Measurements from ENCODE around the gene POLR2E. TPM values are rescaled to one million over a fixed set of nuclear protein-coding genes. Genes with fewer than 3 reads are reported as not detected.
"Not testable (repeated sequence)": the region's sequence is repeated elsewhere in the genome, so short reads cannot be mapped to it uniquely, and the experiment has no call there.

Gene POLR2E
- total RNA-seq, 1 donor from 2014 or later, result 140 TPM

DNA sequence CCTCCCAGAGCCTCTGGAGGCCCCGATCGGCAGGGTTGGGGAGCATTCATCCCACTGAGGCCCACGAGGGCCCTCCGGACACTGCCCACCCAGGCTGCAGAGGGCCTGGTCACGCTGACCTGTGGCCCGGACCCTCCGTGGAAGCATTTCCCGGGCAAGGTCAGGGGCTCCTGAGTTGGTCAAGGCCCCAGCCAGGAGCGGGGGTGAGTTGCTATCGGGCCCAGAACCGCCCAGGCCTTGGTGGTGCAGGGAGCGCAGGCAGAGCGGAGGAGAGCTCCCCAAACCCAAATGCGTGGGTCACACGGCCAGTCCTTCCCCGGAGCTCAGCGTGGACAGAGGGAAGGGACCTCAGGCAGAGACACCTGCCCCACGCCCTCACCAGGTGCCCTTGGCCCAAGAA, 34.4 kb upstream of the POLR2E start:
- TF ChIP-seq, protein P1, sequence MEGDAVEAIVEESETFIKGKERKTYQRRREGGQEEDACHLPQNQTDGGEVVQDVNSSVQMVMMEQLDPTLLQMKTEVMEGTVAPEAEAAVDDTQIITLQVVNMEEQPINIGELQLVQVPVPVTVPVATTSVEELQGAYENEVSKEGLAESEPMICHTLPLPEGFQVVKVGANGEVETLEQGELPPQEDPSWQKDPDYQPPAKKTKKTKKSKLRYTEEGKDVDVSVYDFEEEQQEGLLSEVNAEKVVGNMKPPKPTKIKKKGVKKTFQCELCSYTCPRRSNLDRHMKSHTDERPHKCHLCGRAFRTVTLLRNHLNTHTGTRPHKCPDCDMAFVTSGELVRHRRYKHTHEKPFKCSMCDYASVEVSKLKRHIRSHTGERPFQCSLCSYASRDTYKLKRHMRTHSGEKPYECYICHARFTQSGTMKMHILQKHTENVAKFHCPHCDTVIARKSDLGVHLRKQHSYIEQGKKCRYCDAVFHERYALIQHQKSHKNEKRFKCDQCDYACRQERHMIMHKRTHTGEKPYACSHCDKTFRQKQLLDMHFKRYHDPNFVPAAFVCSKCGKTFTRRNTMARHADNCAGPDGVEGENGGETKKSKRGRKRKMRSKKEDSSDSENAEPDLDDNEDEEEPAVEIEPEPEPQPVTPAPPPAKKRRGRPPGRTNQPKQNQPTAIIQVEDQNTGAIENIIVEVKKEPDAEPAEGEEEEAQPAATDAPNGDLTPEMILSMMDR (IDR thresholded peaks at IDR 0.05; ENCODE audit: borderline replicate concordance), result no peak
- no peaks in the 10 kb centered on the region for H3K27me3 ChIP-seq (ENCODE audit: low read depth)
- no peaks in the 10 kb centered on the region for H3K9me3 ChIP-seq (replicated peaks)
- H3K4me1 ChIP-seq, result peaks cover 45% of the 10 kb centered on the region
- DNase-seq, result no peak
- H3K36me3 ChIP-seq, result peaks cover 35% of the 10 kb centered on the region
- intact Hi-C loops (cut with micrococcal nuclease), result loop anchor here (10.0 kb wide), 1 partner anchor 55 kb away; no protein-coding TSS in a partner anchor
- no peak overlapping the region for H3K4me3 ChIP-seq
- no peak overlapping the region for H3K27ac ChIP-seq (replicated peaks)

DNA sequence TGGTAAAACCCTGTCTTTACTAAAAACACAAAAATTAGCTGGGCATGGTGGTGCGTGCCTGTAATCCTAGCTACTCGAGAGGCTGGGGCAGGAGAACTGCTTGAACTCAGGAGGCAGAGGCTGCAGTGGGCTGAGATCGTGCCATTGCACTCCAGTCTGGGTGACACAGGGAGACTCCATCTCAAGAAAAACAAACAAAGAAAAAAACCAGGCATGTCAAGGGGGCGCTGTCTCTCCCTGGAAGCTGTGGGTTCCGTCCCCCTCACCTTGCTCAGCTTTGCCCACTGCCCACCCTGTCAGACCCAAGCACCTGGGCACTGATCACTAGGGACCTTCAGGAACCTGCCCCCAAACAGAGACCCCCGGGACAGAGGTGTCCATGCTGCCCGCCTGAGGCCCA, 33.9 kb upstream of the POLR2E start:
- Histone ChIP-seq H3K36me3 (peaks cover 39% of the 10 kb centered on the region), H3K4me1 (peaks cover 45% of the 10 kb centered on the region)
- not testable (repeated sequence) for H3K27ac ChIP-seq (replicated peaks); H3K4me3 ChIP-seq; H3K9me3 ChIP-seq (replicated peaks); H3K27me3 ChIP-seq (ENCODE audit: low read depth); DNase-seq
- intact Hi-C loops (cut with micrococcal nuclease), result loop anchor here (10.0 kb wide), 1 partner anchor 56 kb away; no protein-coding TSS in a partner anchor

DNA sequence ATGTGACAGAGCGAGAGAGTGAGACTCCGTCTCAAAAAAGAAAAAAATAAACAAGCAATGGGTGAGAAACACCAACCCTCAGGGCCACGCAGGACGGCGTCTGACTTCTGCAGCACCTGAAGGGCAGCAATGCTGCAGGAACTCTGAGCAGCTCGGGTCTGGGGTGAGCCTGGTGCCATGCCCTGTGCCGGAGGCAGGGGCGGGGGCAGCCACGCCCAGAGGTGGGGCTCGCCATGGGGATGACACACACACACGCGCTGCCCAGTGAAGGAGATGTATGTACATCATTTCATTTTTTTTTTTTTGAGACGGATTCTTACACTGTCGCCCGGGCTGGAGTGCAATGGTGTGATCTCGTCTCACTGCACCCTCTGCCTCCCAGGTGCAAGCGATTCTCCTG, 32.9 kb upstream of the POLR2E start:
- no peak overlapping the region for H3K27ac ChIP-seq (replicated peaks)
- intact Hi-C loops (cut with micrococcal nuclease), result loop anchor here (10.0 kb wide), 1 partner anchor 57 kb away; no protein-coding TSS in a partner anchor
- peaks cover 49% of the 10 kb centered on the region for H3K36me3 ChIP-seq
- no peaks in the 10 kb centered on the region for H3K27me3 ChIP-seq (ENCODE audit: low read depth)
- H3K9me3 ChIP-seq (replicated peaks), result no peaks in the 10 kb centered on the region
- DNase-seq, result no peak
- TF ChIP-seq, protein P1 (IDR thresholded peaks at IDR 0.05; ENCODE audit: borderline replicate concordance), result no peak
- peaks cover 38% of the 10 kb centered on the region for H3K4me1 ChIP-seq
- H3K4me3 ChIP-seq, result no peak overlapping the region

DNA sequence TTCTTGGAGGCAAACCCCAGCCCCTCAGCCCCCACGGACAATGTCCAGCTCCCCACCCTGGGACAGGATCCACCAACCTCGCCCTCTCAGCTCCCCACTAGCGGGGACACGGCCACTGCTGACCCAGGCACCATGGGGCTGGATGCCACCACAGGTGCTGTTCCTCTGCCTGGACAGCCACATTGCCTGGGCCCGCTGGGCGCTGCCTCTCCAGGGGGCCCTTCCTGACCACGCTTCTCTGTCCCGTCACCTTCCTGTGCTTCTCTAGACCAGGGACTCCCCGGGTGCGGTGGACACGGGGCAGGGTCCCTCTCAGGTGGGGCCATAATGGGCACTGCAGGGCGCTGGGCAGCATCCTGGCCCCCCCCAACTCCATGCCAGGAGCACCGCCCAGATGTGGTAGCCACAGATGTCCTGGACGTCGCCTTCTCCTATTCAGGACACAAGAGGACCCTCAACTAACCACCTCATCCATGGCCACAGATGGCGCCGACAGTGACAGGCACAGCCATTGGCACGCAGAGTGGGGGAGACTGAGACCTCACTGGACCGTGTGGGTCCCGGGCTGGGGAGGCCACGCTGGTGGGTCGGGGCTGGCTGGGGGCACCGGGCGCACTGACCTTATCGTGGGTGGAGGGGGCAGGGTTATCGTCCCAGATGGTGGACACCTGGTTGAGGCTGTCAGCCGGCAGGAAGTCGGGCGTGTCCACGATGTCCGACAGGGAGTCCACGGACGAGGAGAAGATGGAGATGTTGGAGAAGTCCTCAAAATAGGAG, 32.0 kb upstream of the POLR2E start:
- H3K4me1 ChIP-seq, result peaks cover 29% of the 10 kb centered on the region
- H3K27me3 ChIP-seq (ENCODE audit: low read depth), result no peaks in the 10 kb centered on the region
- DNase-seq, result no peak
- H3K27ac ChIP-seq (replicated peaks), result no peak overlapping the region
- TF ChIP-seq, protein P1 (IDR thresholded peaks at IDR 0.05; ENCODE audit: borderline replicate concordance), result no peak
- H3K36me3 ChIP-seq, result peaks cover 59% of the 10 kb centered on the region
- intact Hi-C loops (cut with micrococcal nuclease), result loop anchor here (10.0 kb wide), 1 partner anchor 58 kb away; no protein-coding TSS in a partner anchor
- no peak overlapping the region for H3K4me3 ChIP-seq
- H3K9me3 ChIP-seq (replicated peaks), result no peaks in the 10 kb centered on the region

DNA sequence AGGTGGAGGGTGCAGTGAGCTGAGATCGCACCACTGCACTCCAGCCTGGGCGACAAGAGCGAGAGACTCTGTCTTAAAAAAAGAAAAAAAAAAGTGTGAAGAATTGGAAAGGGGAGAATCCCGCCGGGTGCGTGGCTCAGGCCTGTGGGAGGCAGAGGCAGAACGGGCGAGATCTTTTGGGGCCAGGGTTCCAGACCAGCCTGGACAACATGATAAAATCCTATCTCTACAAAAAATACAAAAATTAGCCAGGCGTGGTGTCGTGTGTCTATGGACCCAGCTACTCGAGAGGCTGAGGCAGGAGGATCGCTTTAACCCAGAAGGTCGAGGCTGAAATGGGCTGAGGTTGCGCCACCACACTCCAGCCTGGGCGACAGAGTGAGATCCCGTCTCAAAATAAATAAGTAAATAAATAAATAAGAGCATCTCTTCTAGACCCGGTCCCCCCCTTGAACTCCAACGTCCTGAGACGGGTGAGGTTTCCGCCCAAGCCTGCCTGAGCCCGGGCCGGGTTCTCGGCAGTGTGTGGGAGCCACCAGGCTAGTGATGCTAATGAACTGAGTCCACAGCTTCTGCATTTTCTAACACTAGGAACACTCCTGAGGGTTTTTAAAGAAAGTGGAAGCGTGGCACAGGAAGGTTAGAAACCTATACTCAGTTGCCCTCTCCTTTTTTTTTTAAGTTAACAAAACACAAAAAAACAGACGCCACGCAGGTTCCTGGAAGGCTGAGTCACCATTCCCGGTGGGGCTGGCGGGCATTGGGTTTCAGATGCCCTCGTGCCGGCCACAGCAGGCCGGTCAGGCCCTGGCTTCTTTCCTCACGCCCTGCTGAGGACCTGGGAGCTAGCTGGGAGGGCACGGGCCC, 30.7 kb upstream of the POLR2E start:
- H3K27me3 ChIP-seq (ENCODE audit: low read depth), result no peaks in the 10 kb centered on the region
- H3K9me3 ChIP-seq (replicated peaks), result no peaks in the 10 kb centered on the region
- intact Hi-C loops (cut with micrococcal nuclease), result loop anchor here (10.0 kb wide), 1 partner anchor 59 kb away; no protein-coding TSS in a partner anchor
- H3K4me1 ChIP-seq, result peaks cover 15% of the 10 kb centered on the region
- H3K36me3 ChIP-seq, result peaks cover 72% of the 10 kb centered on the region
- no peak overlapping the region for H3K27ac ChIP-seq (replicated peaks)
- H3K4me3 ChIP-seq, result no peak overlapping the region
- no peak for DNase-seq
- TF ChIP-seq, protein P1 (IDR thresholded peaks at IDR 0.05; ENCODE audit: borderline replicate concordance), result no peak

Measured in left ventricle myocardium inferior (tissue), 1 donor.